Tibial nerve (tissue), 4 donors: ENCODE data around the gene FXYD2.

ENCODE experiments used
- EP300 ChIP-seq, 2 donors: sonication (generic); formaldehyde crosslinking; IDR thresholded peaks; one replicate each; pipeline ENCODE4 v1.6.1; 2017; ENCODE audit warnings: antibody characterized with exemption in 2 of 2, mild to moderate bottlenecking in 1 of 2
- POLR2A ChIP-seq, 2 donors: fragments of 450-650 bp; IDR thresholded peaks; one replicate each; pipeline ENCODE4 v1.6.1; 2017; ENCODE audit warnings: antibody characterized with exemption in 2 of 2, mild to moderate bottlenecking in 2 of 2, moderate library complexity in 2 of 2
- TF ChIP-seq, protein P1 (sequence below), 5 experiments: fragments of 200-600 bp in 3 of 5; fragments of 450-650 bp in 2 of 5; sonication (generic) in 3 of 5; IDR thresholded peaks; one replicate each; pipeline ENCODE4 v1.5.1; 2016 to 2019; ENCODE audit warnings: antibody characterized with exemption in 5 of 5, mild to moderate bottlenecking in 3 of 5, moderate library complexity in 2 of 5

DNA sequence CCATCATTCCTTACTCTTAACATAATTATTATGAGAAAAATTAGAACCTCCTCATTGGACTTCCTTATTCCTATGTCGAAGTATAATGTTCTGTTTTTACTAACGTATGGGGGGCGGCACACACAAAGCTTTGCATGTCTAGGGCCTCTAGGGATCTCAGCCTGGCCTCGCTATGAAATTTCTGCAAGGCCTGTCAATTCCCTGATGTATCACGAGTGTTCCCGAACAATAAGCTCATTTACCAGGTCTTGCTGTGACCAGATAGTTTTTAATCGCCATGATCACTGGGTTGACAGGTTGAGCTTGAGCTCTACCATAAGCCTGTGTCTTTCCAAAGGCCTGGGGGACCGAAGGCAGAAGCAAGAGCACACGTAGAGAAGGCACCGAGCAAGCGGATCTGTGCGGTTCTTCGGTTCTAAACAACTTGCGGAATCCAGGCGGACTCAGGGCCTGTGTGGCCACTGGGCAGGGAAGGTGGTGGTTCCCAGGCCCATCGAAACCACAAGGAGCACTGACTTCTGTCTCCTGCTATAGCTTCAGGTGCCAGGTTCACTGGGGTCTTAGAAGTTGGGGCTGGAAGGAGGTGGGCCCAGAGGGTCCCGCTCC lies 10.4 kb upstream of the FXYD2 start:
- TF ChIP-seq, protein P1, sequence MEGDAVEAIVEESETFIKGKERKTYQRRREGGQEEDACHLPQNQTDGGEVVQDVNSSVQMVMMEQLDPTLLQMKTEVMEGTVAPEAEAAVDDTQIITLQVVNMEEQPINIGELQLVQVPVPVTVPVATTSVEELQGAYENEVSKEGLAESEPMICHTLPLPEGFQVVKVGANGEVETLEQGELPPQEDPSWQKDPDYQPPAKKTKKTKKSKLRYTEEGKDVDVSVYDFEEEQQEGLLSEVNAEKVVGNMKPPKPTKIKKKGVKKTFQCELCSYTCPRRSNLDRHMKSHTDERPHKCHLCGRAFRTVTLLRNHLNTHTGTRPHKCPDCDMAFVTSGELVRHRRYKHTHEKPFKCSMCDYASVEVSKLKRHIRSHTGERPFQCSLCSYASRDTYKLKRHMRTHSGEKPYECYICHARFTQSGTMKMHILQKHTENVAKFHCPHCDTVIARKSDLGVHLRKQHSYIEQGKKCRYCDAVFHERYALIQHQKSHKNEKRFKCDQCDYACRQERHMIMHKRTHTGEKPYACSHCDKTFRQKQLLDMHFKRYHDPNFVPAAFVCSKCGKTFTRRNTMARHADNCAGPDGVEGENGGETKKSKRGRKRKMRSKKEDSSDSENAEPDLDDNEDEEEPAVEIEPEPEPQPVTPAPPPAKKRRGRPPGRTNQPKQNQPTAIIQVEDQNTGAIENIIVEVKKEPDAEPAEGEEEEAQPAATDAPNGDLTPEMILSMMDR (IDR thresholded peaks at IDR 0.05) = no peak
- no peak for TF ChIP-seq POLR2A (IDR thresholded peaks at IDR 0.05)
- TF ChIP-seq EP300 (IDR thresholded peaks at IDR 0.05) = no peak
